Aorta (tissue), 5 donors: Measurements from ENCODE around the gene RASGEF1B. TPM values are rescaled to one million over a fixed set of nuclear protein-coding genes. Genes with fewer than 3 reads are reported as not detected.
"Not testable (repeated sequence)": the region's sequence is repeated elsewhere in the genome, so short reads cannot be mapped to it uniquely, and the experiment has no call there.

Experiments used
- ATAC-seq: fragments of 200-7000 bp; cut with Tn5 transposase; one replicate; pipeline ENCODE4 v1.9.1; 2022; ENCODE audit warnings: moderate library complexity; ENCODE audit not compliant: low FRiP score
- DNase-seq, 2 donors: peaks; one replicate each; pipeline ENCODE4 v3.0.0-alpha.2; 2020
- H3K27ac ChIP-seq, 2 donors: one replicate each; pipeline ENCODE4 v1.5.1; 2013; ENCODE audit warnings: low read length in 2 of 2, mild to moderate bottlenecking in 2 of 2, moderate library complexity in 2 of 2, control low read depth in 1 of 2, inconsistent platforms in 1 of 2, low read depth in 1 of 2
- H3K27me3 ChIP-seq, 2 donors: one replicate each; pipeline ENCODE4 v1.6.1; 2013; ENCODE audit warnings: control low read depth in 1 of 2, low read length in 1 of 2, mild to moderate bottlenecking in 1 of 2, moderate library complexity in 1 of 2; ENCODE audit not compliant: insufficient read depth in 2 of 2, control insufficient read depth in 1 of 2
- H3K36me3 ChIP-seq, 2 donors: one replicate each; pipeline ENCODE4 v1.6.1; 2013; ENCODE audit warnings: control low read depth in 1 of 2, low read length in 1 of 2, mild to moderate bottlenecking in 1 of 2; ENCODE audit not compliant: insufficient read depth in 2 of 2, control insufficient read depth in 1 of 2
- H3K4me1 ChIP-seq, 2 donors: one replicate each; pipeline ENCODE4 v1.6.1; 2013; ENCODE audit warnings: low read length in 2 of 2, control low read depth in 1 of 2, mild to moderate bottlenecking in 1 of 2, moderate library complexity in 1 of 2; ENCODE audit not compliant: insufficient read depth in 2 of 2, control insufficient read depth in 1 of 2
- H3K4me3 ChIP-seq, 2 donors: one replicate each; pipeline ENCODE4 v1.5.1; 2013; ENCODE audit warnings: low read length in 2 of 2, control low read depth in 1 of 2, mild to moderate bottlenecking in 1 of 2
- H3K9me3 ChIP-seq: one replicate; pipeline ENCODE4 v1.6.1; 2013; ENCODE audit warnings: mild to moderate bottlenecking, low read length; ENCODE audit not compliant: control insufficient read depth
- WGBS, 2 donors: extraction: QIAGEN DNeasy Blood & Tissue Kit; methylation state at CpG; one replicate each; pipeline ENCODE4 v1.1.7; 2013; 5-methylcytosine and 5-hydroxymethylcytosine counted together
- intact Hi-C, 2 donors: fragments of 100-400 bp; cut with DNase I; formaldehyde crosslinking; loops; one replicate each; pipeline versions ENCODE4 v1.14.2 to v1.15.0; 2022
- polyA plus RNA-seq, 2 donors: library from polyadenylated mRNA; stranded (reverse); fragments of 200-250 nt; gene quantifications; one replicate each; pipeline ENCODE4 v1.2.3, GENCODE V29; 2013
- total RNA-seq, 2 donors: library from RNA; stranded (reverse); fragmentation: NEBNext Ultra II Directional; extraction: Animal tissue kit (Norgen Biotek cat#: 25700); gene quantifications; one replicate each; pipeline ENCODE4 v1.2.1, GENCODE V29; 2021
- donor health status: healthy with polysubstance abuse.
- donor health status: Bipolar disorder and iron deficiency.
- donor health status: DM: no; HTN: no; CAD: no.
- donor health status: DM: no; HTN: no; CAD: no.
- donor health status: DM: yes; HTN: yes; CAD: no.

Gene RASGEF1B
- total and polyA plus RNA-seq, 4 donors = 8.3 to 19.2 (median 10.9) TPM

- no peak for ATAC-seq
- Histone ChIP-seq H3K27me3 (no peaks in the 10 kb centered on the region), H3K4me3 (no peak overlapping the region), H3K36me3 (no peaks in the 10 kb centered on the region), H3K4me1 (no peaks in the 10 kb centered on the region), H3K27ac (no peak overlapping the region), H3K9me3 (no peaks in the 10 kb centered on the region)
- intact Hi-C loops = no loop called here
- no peak for DNase-seq
- WGBS, 2 donors = 88 to 94% methylated on average over 2 of the region's 2 CpGs
These were observed 18.9 kb upstream of the RASGEF1B start for GRCh38 chr4:81490403-81491160.

- 88 to 91% methylated on average over 1 of the region's 1 CpG for WGBS, 2 donors
- Histone ChIP-seq H3K4me1 (no peaks in the 10 kb centered on the region), H3K27ac (no peak overlapping the region), H3K4me3 (no peak overlapping the region), H3K27me3 (no peaks in the 10 kb centered on the region), H3K9me3 (no peaks in the 10 kb centered on the region), H3K36me3 (no peaks in the 10 kb centered on the region)
- intact Hi-C loops = no loop called here
- ATAC-seq = no peak
- DNase-seq = no peak
These were observed 14.8 kb upstream of the RASGEF1B start for GRCh38 chr4:81486502-81486901.

GRCh38 chr4:81485310-81485980 is 13.7 kb upstream of the RASGEF1B start:
- DNase-seq (no peak), ATAC-seq (no peak)
- Histone ChIP-seq H3K4me1 (no peaks in the 10 kb centered on the region), H3K27me3 (no peaks in the 10 kb centered on the region), H3K27ac (no peak overlapping the region), H3K9me3 (no peaks in the 10 kb centered on the region), H3K4me3 (no peak overlapping the region), H3K36me3 (no peaks in the 10 kb centered on the region)
- 68 to 75% methylated on average over 5 of the region's 5 CpGs for WGBS, 2 donors
- intact Hi-C loops = no loop called here

- Histone ChIP-seq H3K36me3 (no peaks in the 10 kb centered on the region), H3K27ac (no peak overlapping the region), H3K27me3 (no peaks in the 10 kb centered on the region), H3K4me1 (no peaks in the 10 kb centered on the region), H3K4me3 (no peak overlapping the region), H3K9me3 (no peaks in the 10 kb centered on the region)
- ATAC-seq (no peak), DNase-seq (no peak)
- 88 to 93% methylated on average over 3 of the region's 3 CpGs for WGBS, 2 donors
- intact Hi-C loops = no loop called here
These were observed 10.6 kb upstream of the RASGEF1B start for GRCh38 chr4:81482326-81482725.

- no peak overlapping the region for H3K27ac ChIP-seq
- H3K4me3 ChIP-seq = no peak overlapping the region
- 88 to 90% methylated on average over 3 of the region's 3 CpGs for WGBS, 2 donors
- no peaks in the 10 kb centered on the region for H3K4me1 ChIP-seq
- DNase-seq (no peak), ATAC-seq (no peak)
- H3K36me3 ChIP-seq = no peaks in the 10 kb centered on the region
- intact Hi-C loops = no loop called here
- H3K9me3 ChIP-seq = no peaks in the 10 kb centered on the region
- H3K27me3 ChIP-seq = no peaks in the 10 kb centered on the region
These were observed 9.4 kb upstream of the RASGEF1B start for GRCh38 chr4:81481151-81481550.

GRCh38 chr4:81479573-81479972 is 7.9 kb upstream of the RASGEF1B start:
- H3K36me3 ChIP-seq, H3K4me1 ChIP-seq, H3K4me3 ChIP-seq, H3K27ac ChIP-seq, DNase-seq, H3K9me3 ChIP-seq, intact Hi-C loops, H3K27me3 ChIP-seq, ATAC-seq: not testable (repeated sequence)
- WGBS, 2 donors = 72 to 76% methylated on average over 2 of the region's 2 CpGs

- not testable (repeated sequence) for H3K36me3 ChIP-seq, H3K9me3 ChIP-seq, ATAC-seq, H3K27ac ChIP-seq, H3K4me1 ChIP-seq, H3K4me3 ChIP-seq, H3K27me3 ChIP-seq
- DNase-seq = peak in 1 of 2 donors; percentile 62
- intact Hi-C loops = loop anchor here in 1 of 2 donors (5.0 kb wide), 1 partner anchor 809 kb away; no protein-coding TSS in a partner anchor
- WGBS, 2 donors = 74 to 75% methylated on average over 19 of the region's 19 CpGs
These were observed 1.9 kb upstream of the RASGEF1B start for GRCh38 chr4:81473331-81474265.

GRCh38 chr4:81472281-81473182 is 825 bp upstream of the RASGEF1B start:
- Histone ChIP-seq H3K27ac (peak overlapping the region in 1 of 2 donors; percentile 42), H3K4me3 (peak overlapping the region; percentile 39 to 81), H3K36me3 (no peaks in the 10 kb centered on the region), H3K9me3 (no peaks in the 10 kb centered on the region), H3K4me1 (no peaks in the 10 kb centered on the region), H3K27me3 (no peaks in the 10 kb centered on the region)
- peak in 1 of 2 donors; percentile 50 for DNase-seq
- ATAC-seq = peak; percentile 36
- 43% methylated on average over 9 of the region's 9 CpGs for WGBS, 2 donors
- intact Hi-C loops = loop anchor here in 1 of 2 donors (5.0 kb wide), 1 partner anchor 810 kb away; no protein-coding TSS in a partner anchor
